HepG2 (cell line): ENCODE results near the gene CDC37. TPM values are rescaled to one million over a fixed set of nuclear protein-coding genes. Genes with fewer than 3 reads are reported as not detected.

Experiments
- ATF2 ChIP-seq: sonication (generic); formaldehyde crosslinking; IDR thresholded peaks from 2 replicates; pipeline ENCODE4 v1.4.0; 2020; ENCODE audit warnings: missing genetic modification reagents
- BCL3 ChIP-seq: sonication (generic); formaldehyde crosslinking; IDR thresholded peaks from 2 replicates; pipeline ENCODE4 v1.5.1; 2020; ENCODE audit warnings: mild to moderate bottlenecking, missing genetic modification reagents, moderate library complexity
- CBX2 ChIP-seq, 2 experiments: fragments of 200-600 bp in 1 of 2; sonication (generic); formaldehyde crosslinking in 1 of 2; IDR thresholded peaks; 2 replicates each; pipeline versions ENCODE4 v1.7.0 to v1.8.1; 2018 to 2022; ENCODE audit warnings: low read depth in 2 of 2, low read length in 1 of 2, mild to moderate bottlenecking in 1 of 2, missing genetic modification reagents in 1 of 2
- E2F2 ChIP-seq: sonication (generic); formaldehyde crosslinking; IDR thresholded peaks from 2 replicates; pipeline ENCODE4 v1.4.0; 2020; ENCODE audit warnings: missing genetic modification reagents, borderline replicate concordance
- FOSL2 ChIP-seq: sonication (generic); formaldehyde crosslinking; IDR thresholded peaks from 2 replicates; pipeline ENCODE4 v1.4.0; 2020; ENCODE audit warnings: missing genetic modification reagents
- HCFC1 ChIP-seq: fragments of 150-350 bp; IDR thresholded peaks from 2 replicates; pipeline ENCODE4 v1.6.1; 2014; ENCODE audit warnings: low read depth, low read length
- KAT7 ChIP-seq: IDR thresholded peaks from 2 replicates; pipeline ENCODE4 v1.6.1; 2018; ENCODE audit warnings: borderline replicate concordance, missing compliant biosample characterization
- NFE2 ChIP-seq: sonication (generic); formaldehyde crosslinking; IDR thresholded peaks from 2 replicates; pipeline ENCODE4 v1.4.0; 2020; ENCODE audit warnings: missing genetic modification reagents
- PLSCR1 ChIP-seq: sonication (generic); formaldehyde crosslinking; IDR thresholded peaks from 2 replicates; pipeline ENCODE4 v1.5.0; 2020; ENCODE audit warnings: missing genetic modification reagents, mild to moderate bottlenecking, borderline replicate concordance
- POLR2G ChIP-seq: fragments of 200-400 bp; formaldehyde crosslinking; IDR thresholded peaks from 2 replicates; pipeline ENCODE4 v1.6.1; 2018; ENCODE audit warnings: mild to moderate bottlenecking, low read depth, low read length, moderate library complexity
- RBFOX2 ChIP-seq: fragments of 200-400 bp; formaldehyde crosslinking; IDR thresholded peaks from 2 replicates; pipeline ENCODE4 v1.6.1; 2017; ENCODE audit warnings: low read depth, mild to moderate bottlenecking, low read length
- RBM39 ChIP-seq: fragments of 200-400 bp; formaldehyde crosslinking; IDR thresholded peaks from one replicate; pipeline ENCODE4 v1.6.1; 2018; ENCODE audit warnings: antibody characterized with exemption, mild to moderate bottlenecking, low read depth, low read length; ENCODE audit not compliant: poor library complexity, severe bottlenecking
- SNAPC2 ChIP-seq: sonication (generic); formaldehyde crosslinking; IDR thresholded peaks from 2 replicates; pipeline ENCODE4 v1.8.1; 2022; ENCODE audit warnings: mild to moderate bottlenecking, missing genetic modification reagents
- SP2 ChIP-seq: sonication (generic); formaldehyde crosslinking; IDR thresholded peaks from 2 replicates; pipeline ENCODE4 v1.5.1; 2020; ENCODE audit warnings: mild to moderate bottlenecking, missing genetic modification reagents
- TBP ChIP-seq: sonication (generic); formaldehyde crosslinking; IDR thresholded peaks from 2 replicates; pipeline ENCODE4 v1.5.0; 2020; ENCODE audit warnings: missing genetic modification reagents
- TGIF2 ChIP-seq: IDR thresholded peaks from 2 replicates; pipeline ENCODE4 v1.6.1; 2016; ENCODE audit warnings: control low read depth, missing compliant biosample characterization
- THYN1 ChIP-seq: sonication (generic); formaldehyde crosslinking; IDR thresholded peaks from 2 replicates; pipeline ENCODE4 v1.8.1; 2023; ENCODE audit warnings: low read depth, mild to moderate bottlenecking, moderate library complexity, missing genetic modification reagents, borderline replicate concordance
- ZBTB42 ChIP-seq: sonication (generic); formaldehyde crosslinking; IDR thresholded peaks from 2 replicates; pipeline ENCODE4 v1.5.0; 2020; ENCODE audit warnings: mild to moderate bottlenecking, missing genetic modification reagents
- ZNF33A ChIP-seq: sonication (generic); formaldehyde crosslinking; IDR thresholded peaks from 2 replicates; pipeline ENCODE4 v1.5.1; 2020; ENCODE audit warnings: missing genetic modification reagents, mild to moderate bottlenecking, moderate library complexity, borderline replicate concordance
- ZSCAN25 ChIP-seq: sonication (generic); formaldehyde crosslinking; IDR thresholded peaks from 2 replicates; pipeline ENCODE4 v1.8.0; 2022; ENCODE audit warnings: mild to moderate bottlenecking, missing genetic modification reagents
- polyA plus RNA-seq, 8 experiments: library from polyadenylated mRNA; depleted of rRNA in 3 of 8; stranded (reverse) in 7 of 8; unstranded in 1 of 8; fragments of >200 nt; fragmentation: Illumina TruSeq in 4 of 8; extraction: Trizol in 4 of 8; gene quantifications; 2 replicates each; pipeline versions ENCODE4 v1.2.1 to v1.2.3, GENCODE V29; 2011 to 2016; ENCODE audit warnings: low read depth in 4 of 8, missing spikeins in 1 of 8, mixed read lengths in 1 of 8; ENCODE audit not compliant: insufficient read depth in 1 of 8
- total RNA-seq, 5 experiments: library from RNA; depleted of rRNA; stranded (reverse); fragments of >200 nt; fragmentation: Illumina TruSeq; extraction: Trizol; gene quantifications; 2 replicates each; pipeline ENCODE4 v1.2.3, GENCODE V29; 2016; ENCODE audit warnings: low read depth in 1 of 5
- TF ChIP-seq, protein P1 (sequence below), 2 experiments: sonication (generic) in 1 of 2; formaldehyde crosslinking in 1 of 2; IDR thresholded peaks; 2 replicates each; pipeline versions ENCODE4 v1.4.0 to v1.6.1; 2018 to 2020; ENCODE audit warnings: missing genetic modification reagents in 2 of 2, borderline replicate concordance in 1 of 2, low read depth in 1 of 2, mild to moderate bottlenecking in 1 of 2, missing biosample characterization in 1 of 2

Gene CDC37
- total and polyA plus RNA-seq, 2 of the 13 experiments (the other 11 are each of a cell fraction or from before 2014, with no cell fraction given) = 158 to 177 TPM

- no peak for TF ChIP-seq ZNF33A (CRISPR knock-in tag)
- TF ChIP-seq, protein P1, sequence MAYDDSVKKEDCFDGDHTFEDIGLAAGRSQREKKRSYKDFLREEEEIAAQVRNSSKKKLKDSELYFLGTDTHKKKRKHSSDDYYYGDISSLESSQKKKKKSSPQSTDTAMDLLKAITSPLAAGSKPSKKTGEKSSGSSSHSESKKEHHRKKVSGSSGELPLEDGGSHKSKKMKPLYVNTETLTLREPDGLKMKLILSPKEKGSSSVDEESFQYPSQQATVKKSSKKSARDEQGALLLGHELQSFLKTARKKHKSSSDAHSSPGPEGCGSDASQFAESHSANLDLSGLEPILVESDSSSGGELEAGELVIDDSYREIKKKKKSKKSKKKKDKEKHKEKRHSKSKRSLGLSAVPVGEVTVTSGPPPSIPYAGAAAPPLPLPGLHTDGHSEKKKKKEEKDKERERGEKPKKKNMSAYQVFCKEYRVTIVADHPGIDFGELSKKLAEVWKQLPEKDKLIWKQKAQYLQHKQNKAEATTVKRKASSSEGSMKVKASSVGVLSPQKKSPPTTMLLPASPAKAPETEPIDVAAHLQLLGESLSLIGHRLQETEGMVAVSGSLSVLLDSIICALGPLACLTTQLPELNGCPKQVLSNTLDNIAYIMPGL (CRISPR knock-in tag; IDR thresholded peaks at IDR 0.05; ENCODE audit: borderline replicate concordance in 1 of 2, low read depth in 1 of 2) = peak in 1 of 2 experiments; percentile 48; a peak in 1 of 4 replicates
- TF ChIP-seq ZBTB42 (CRISPR knock-in tag) = 0 out of 2 replicates have a peak, but pooled peaks have one; percentile 38
- 0 out of 2 replicates have a peak, but pooled peaks have one; percentile 21 for TF ChIP-seq BCL3 (CRISPR knock-in tag)
- TF ChIP-seq HCFC1 = peak; percentile 59
- no peak for TF ChIP-seq NFE2
- TF ChIP-seq SP2 = peak; percentile 84
- TF ChIP-seq POLR2G = peak; percentile 91
- TF ChIP-seq ZSCAN25 (CRISPR knock-in tag) = 0 out of 2 replicates have a peak, but pooled peaks have one; percentile 30
- TF ChIP-seq THYN1 (CRISPR knock-in tag) = no peak
- peak; percentile 71 for TF ChIP-seq RBM39
- TF ChIP-seq RBFOX2 = peak; percentile 92
- no peak for TF ChIP-seq PLSCR1 (CRISPR knock-in tag)
- peak; percentile 67; the same call in 1 of the 2 replicates for TF ChIP-seq KAT7 (CRISPR knock-in tag)
- TF ChIP-seq SNAPC2 (CRISPR knock-in tag) = no peak
- 0 out of 2 replicates have a peak, but pooled peaks have one; percentile 35 for TF ChIP-seq E2F2 (CRISPR knock-in tag)
- TF ChIP-seq TBP (CRISPR knock-in tag) = no peak
- TF ChIP-seq FOSL2 (CRISPR knock-in tag) = peak; percentile 14; the same call in 1 of the 2 replicates
- peak; percentile 87 for TF ChIP-seq TGIF2 (CRISPR knock-in tag)
- TF ChIP-seq ATF2 = 0 out of 2 replicates have a peak, but pooled peaks have one; percentile 16
- no peak for TF ChIP-seq CBX2 (IDR thresholded peaks at IDR 0.05; ENCODE audit: low read depth, low read length)
- TF ChIP-seq CBX2 (CRISPR knock-in tag; IDR thresholded peaks at IDR 0.05; ENCODE audit: low read depth) = no peak
Observed at GRCh38 chr19:10403137-10404021, at the start of gene CDC37 (continued).
